Prostate gland (tissue), 2 donors: ENCODE results near the gene KRT26. TPM values are rescaled to one million over a fixed set of nuclear protein-coding genes. Genes with fewer than 3 reads are reported as not detected.

Experiments used
- DNase-seq: peaks from one replicate; pipeline ENCODE4 v3.0.0-alpha.2; 2019; ENCODE audit warnings: low spot score
- H3K27ac ChIP-seq, 2 donors: fragments of 200-600 bp; sonication (generic); 2 replicates each; pipeline ENCODE4 v1.5.1; 2017 to 2019
- H3K27me3 ChIP-seq: fragments of 200-600 bp; sonication (generic); replicated peaks from 2 replicates; pipeline ENCODE4 v1.5.1; 2019; ENCODE audit not compliant: insufficient read depth
- H3K36me3 ChIP-seq, 2 donors: fragments of 200-600 bp; sonication (generic); 1 replicate in 1 of 2; 2 replicates in 1 of 2; pipeline versions ENCODE4 v1.5.1 to v1.8.1; 2017 to 2019
- H3K4me1 ChIP-seq: fragments of 200-600 bp; sonication (generic); replicated peaks from 2 replicates; pipeline ENCODE4 v1.5.1; 2019
- H3K4me3 ChIP-seq, 2 donors: fragments of 200-600 bp; sonication (generic); 2 replicates each; pipeline ENCODE4 v1.5.1; 2017 to 2019
- H3K9me3 ChIP-seq: fragments of 200-600 bp; sonication (generic); 2 replicates; pipeline ENCODE4 v1.5.1; 2017
- POLR2A ChIP-seq: fragments of 450-650 bp; IDR thresholded peaks from one replicate; pipeline ENCODE4 v1.6.1; 2016; ENCODE audit warnings: antibody characterized with exemption, mild to moderate bottlenecking
- POLR2AphosphoS5 ChIP-seq: sonication (generic); formaldehyde crosslinking; IDR thresholded peaks from one replicate; pipeline ENCODE4 v1.6.1; 2017; ENCODE audit warnings: antibody characterized with exemption
- WGBS: methylation state at CpG from one replicate; pipeline ENCODE4 v1.1.5; 2018; 5-methylcytosine and 5-hydroxymethylcytosine counted together
- intact Hi-C: fragments of 100-400 bp; cut with DNase I; formaldehyde crosslinking; loops from one replicate; pipeline ENCODE4 v1.14.2; 2022
- total RNA-seq, 2 donors: library from RNA; depleted of rRNA; stranded (reverse); fragments of >200 nt; gene quantifications; one replicate each; pipeline ENCODE4 v1.1.0, GENCODE V29; 2016
- TF ChIP-seq, protein P1 (sequence below), 4 experiments: fragments of 200-600 bp in 2 of 4; fragments of 450-650 bp in 2 of 4; sonication (generic) in 2 of 4; IDR thresholded peaks; 1 replicate in 3 of 4; 2 replicates in 1 of 4; pipeline ENCODE4 v1.5.1; 2016 to 2019; ENCODE audit warnings: antibody characterized with exemption in 4 of 4, mild to moderate bottlenecking in 2 of 4, moderate library complexity in 2 of 4

Gene KRT26
- total RNA-seq, 2 donors from 2014 or later: 0.28 TPM; not detected in 1

DNA sequence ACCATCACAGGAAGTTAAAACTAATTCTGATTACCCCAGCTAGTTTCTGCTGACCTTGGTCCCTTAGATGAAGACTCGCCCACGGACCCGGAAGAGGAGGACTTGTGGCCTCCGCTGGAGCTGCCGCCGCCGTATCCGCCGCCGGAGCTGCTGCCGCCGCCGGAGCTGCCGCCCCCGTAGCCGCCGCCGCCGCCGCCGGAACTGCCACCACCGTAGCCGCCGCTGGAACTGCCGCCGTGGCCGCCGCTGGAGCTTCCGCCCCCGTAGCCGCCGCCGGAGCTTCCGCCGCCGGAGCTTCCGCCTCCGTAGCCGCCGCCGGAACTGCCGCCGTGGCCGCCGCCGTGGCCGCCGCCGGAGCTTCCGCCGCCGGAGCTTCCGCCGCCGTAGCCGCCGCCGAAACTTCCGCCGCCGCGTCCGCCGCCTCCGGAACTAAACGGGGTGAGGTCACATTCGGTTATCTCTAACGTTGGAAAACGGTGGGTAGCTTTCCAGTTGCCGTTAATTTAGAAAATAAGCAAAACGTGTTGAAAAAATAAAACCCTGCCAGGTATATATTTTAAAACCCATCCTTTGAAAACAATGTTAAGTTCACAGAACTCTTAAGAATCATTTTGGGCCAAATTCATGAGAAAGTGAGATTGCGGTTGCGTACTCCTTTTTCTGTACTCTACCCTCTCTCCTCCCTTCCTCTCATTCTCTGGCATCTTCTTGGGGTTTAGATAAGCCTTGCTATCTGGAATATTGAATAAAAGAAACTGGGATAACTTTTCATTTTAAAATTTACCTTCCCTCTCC, 46.9 kb upstream of the KRT26 start:
- Histone ChIP-seq H3K4me3 (peak overlapping the region; percentile 62 to 64), H3K4me1 (peaks cover 5% of the 10 kb centered on the region), H3K36me3 (no peaks in the 10 kb centered on the region), H3K9me3 (no peaks in the 10 kb centered on the region), H3K27ac (peak overlapping the region; percentile 72 to 77), H3K27me3 (no peaks in the 10 kb centered on the region)
- 1% methylated on average over 68 of the region's 73 CpGs for WGBS
- peak; percentile 62 for DNase-seq
- TF ChIP-seq POLR2AphosphoS5 (peak; percentile 23), POLR2A (peak; percentile 49)
- TF ChIP-seq, protein P1, sequence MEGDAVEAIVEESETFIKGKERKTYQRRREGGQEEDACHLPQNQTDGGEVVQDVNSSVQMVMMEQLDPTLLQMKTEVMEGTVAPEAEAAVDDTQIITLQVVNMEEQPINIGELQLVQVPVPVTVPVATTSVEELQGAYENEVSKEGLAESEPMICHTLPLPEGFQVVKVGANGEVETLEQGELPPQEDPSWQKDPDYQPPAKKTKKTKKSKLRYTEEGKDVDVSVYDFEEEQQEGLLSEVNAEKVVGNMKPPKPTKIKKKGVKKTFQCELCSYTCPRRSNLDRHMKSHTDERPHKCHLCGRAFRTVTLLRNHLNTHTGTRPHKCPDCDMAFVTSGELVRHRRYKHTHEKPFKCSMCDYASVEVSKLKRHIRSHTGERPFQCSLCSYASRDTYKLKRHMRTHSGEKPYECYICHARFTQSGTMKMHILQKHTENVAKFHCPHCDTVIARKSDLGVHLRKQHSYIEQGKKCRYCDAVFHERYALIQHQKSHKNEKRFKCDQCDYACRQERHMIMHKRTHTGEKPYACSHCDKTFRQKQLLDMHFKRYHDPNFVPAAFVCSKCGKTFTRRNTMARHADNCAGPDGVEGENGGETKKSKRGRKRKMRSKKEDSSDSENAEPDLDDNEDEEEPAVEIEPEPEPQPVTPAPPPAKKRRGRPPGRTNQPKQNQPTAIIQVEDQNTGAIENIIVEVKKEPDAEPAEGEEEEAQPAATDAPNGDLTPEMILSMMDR (IDR thresholded peaks at IDR 0.05): peak in 1 of 4 experiments; percentile 11
- intact Hi-C loops: no loop called here

DNA sequence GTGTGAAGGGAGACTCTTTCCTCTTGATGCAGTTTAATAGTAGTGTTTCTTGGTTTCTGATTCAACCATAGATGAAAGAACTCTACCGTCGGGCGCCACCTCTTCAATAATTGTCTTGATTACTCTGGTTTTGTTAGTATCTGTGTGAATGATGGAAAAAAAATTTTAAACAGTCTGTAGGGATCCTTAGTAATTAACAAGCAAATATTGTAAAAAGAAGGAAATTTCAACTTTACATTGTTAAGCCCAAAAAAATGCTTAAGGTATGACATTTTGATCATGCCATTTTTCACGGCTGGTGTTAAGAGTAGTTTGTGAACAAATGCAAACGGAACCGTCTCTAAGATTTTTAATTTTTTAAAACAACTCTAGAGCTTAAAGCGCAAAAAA, 46.3 kb upstream of the KRT26 start:
- intact Hi-C loops: no loop called here
- H3K27me3 ChIP-seq: no peaks in the 10 kb centered on the region
- WGBS: 9% methylated on average over 7 of the region's 7 CpGs

DNA sequence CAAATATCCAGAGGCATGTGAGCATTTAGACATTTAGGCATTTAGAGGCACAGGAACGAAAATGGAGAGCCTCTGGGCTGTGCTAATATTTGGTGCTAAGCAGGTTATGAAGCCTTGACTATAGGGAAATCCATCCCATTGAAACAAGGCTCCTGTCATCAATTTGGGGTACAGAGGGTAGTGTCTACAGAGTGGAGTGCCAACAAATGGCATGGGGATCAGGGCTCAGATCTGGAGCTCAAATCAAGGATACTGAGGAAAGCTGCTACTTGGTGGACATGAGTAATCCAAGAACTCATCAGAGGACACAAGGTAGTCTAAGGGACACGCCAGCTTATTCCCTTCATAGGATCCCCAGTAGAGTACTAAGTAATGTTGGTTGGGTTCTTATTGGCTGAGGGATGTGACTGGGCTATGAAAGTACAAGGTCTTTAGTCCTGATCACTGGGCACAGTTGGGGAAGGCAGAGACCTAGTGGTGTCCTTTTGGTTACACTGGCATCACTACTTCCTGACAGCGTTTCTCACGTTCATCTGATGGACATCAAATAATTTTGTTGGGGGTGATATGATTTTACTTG, 45.2 kb upstream of the KRT26 start:
- Histone ChIP-seq H3K36me3 (no peaks in the 10 kb centered on the region), H3K4me3 (no peak overlapping the region), H3K9me3 (no peaks in the 10 kb centered on the region), H3K27me3 (no peaks in the 10 kb centered on the region), H3K27ac (no peak overlapping the region), H3K4me1 (peaks cover 5% of the 10 kb centered on the region)
- intact Hi-C loops: no loop called here
- WGBS: 92% methylated on average over 4 of the region's 4 CpGs
- TF ChIP-seq POLR2AphosphoS5: no peak
- TF ChIP-seq, protein P1 (IDR thresholded peaks at IDR 0.05): no peak
- TF ChIP-seq POLR2A: no peak
- no peak for DNase-seq

More for the DNA sequence above, 46.3 kb upstream of the KRT26 start:
- DNase-seq: no peak
- Histone ChIP-seq H3K36me3 (no peaks in the 10 kb centered on the region), H3K4me3 (peak overlapping the region; percentile 62 to 64), H3K9me3 (no peaks in the 10 kb centered on the region), H3K4me1 (peaks cover 5% of the 10 kb centered on the region), H3K27ac (peak overlapping the region; percentile 72 to 77)
- TF ChIP-seq, protein P1 (IDR thresholded peaks at IDR 0.05): no peak
- TF ChIP-seq POLR2AphosphoS5: no peak
- TF ChIP-seq POLR2A: no peak

DNA sequence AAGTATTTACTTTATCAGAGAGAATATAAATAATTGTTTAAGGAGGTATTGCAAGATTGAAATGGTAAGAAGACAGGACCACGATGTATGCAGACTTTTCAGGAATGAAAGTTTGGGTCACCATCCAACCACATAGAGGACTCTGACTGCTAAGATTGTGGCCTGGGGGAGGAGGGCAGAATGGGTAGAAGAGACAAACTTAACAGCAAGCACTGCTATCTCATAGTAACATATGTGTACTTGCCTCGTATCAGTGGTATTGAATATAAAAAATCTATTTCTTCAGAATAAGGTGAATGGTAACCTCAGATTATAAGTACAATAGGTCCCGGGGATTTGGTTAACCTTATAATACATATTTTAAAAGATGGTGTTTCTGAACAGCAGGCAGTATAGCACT, 44.6 kb upstream of the KRT26 start:
- DNase-seq: no peak
- no peaks in the 10 kb centered on the region for H3K9me3 ChIP-seq
- peaks cover 5% of the 10 kb centered on the region for H3K4me1 ChIP-seq
- no peaks in the 10 kb centered on the region for H3K36me3 ChIP-seq
- TF ChIP-seq, protein P1 (IDR thresholded peaks at IDR 0.05): no peak
- TF ChIP-seq POLR2AphosphoS5: no peak
- no peak for TF ChIP-seq POLR2A
- H3K27ac ChIP-seq: no peak overlapping the region
- intact Hi-C loops: no loop called here
- no peaks in the 10 kb centered on the region for H3K27me3 ChIP-seq
- 90% methylated on average over 3 of the region's 3 CpGs for WGBS
- H3K4me3 ChIP-seq: no peak overlapping the region
